Activated CD4-positive, CD25-positive, alpha-beta regulatory T cell treated with anti-CD3 and anti-CD28 coated beads, Interleukin-2, amount 50 U/mL, for 72 hours (primary cell): ENCODE data around the gene TPRA1.
A peak's percentile ranks its signal among the peaks of the same experiment; 100 is the strongest.

Experiments used
- DNase-seq: peaks from one replicate; pipeline ENCODE4 v3.0.0; 2021

The TPRA1 gene

GRCh38 chr3:127588806-127589577 lies 1.5 kb downstream of the TPRA1 start:
- no peak for DNase-seq

- DNase-seq = no peak
Observed at GRCh38 chr3:127587876-127588275, 2.7 kb downstream of the TPRA1 start.

- no peak for DNase-seq
Observed at GRCh38 chr3:127585813-127586413, 4.6 kb downstream of the TPRA1 start.

GRCh38 chr3:127585163-127585812 lies 5.2 kb downstream of the TPRA1 start:
- DNase-seq = no peak

GRCh38 chr3:127584734-127585133 lies 5.8 kb downstream of the TPRA1 start:
- DNase-seq = no peak

GRCh38 chr3:127580327-127581060 lies 10.0 kb downstream of the TPRA1 start:
- no peak for DNase-seq

GRCh38 chr3:127578802-127579201 lies 11.7 kb downstream of the TPRA1 start:
- no peak for DNase-seq

- DNase-seq = no peak
Observed at GRCh38 chr3:127578168-127578567, 12.4 kb downstream of the TPRA1 start.

- no peak for DNase-seq
Observed at GRCh38 chr3:127577448-127577847, 13.1 kb downstream of the TPRA1 start.

- peak; percentile 83 for DNase-seq
Observed at GRCh38 chr3:127574880-127575878, 15.4 kb downstream of the TPRA1 start.

GRCh38 chr3:127573912-127574311 lies 16.6 kb downstream of the TPRA1 start:
- DNase-seq = no peak

GRCh38 chr3:127573401-127573800 lies 17.1 kb downstream of the TPRA1 start:
- no peak for DNase-seq

GRCh38 chr3:127572735-127573134 lies 17.8 kb downstream of the TPRA1 start:
- DNase-seq = no peak

- DNase-seq = no peak
Observed at GRCh38 chr3:127572186-127572585, 18.3 kb downstream of the TPRA1 start.

- no peak for DNase-seq
Observed at GRCh38 chr3:127570520-127570919, 20.0 kb downstream of the TPRA1 start.

- DNase-seq = no peak
Observed at GRCh38 chr3:127569160-127569559, 21.4 kb downstream of the TPRA1 start.

- DNase-seq = no peak
Observed at GRCh38 chr3:127568586-127568985, 21.9 kb downstream of the TPRA1 start.

- no peak for DNase-seq
Observed at GRCh38 chr3:127566833-127567232, 23.7 kb downstream of the TPRA1 start.

GRCh38 chr3:127565711-127566110 lies 24.8 kb downstream of the TPRA1 start:
- DNase-seq = no peak

GRCh38 chr3:127560051-127560787 lies 30.3 kb downstream of the TPRA1 start:
- no peak for DNase-seq

GRCh38 chr3:127556565-127556964 lies 34.0 kb downstream of the TPRA1 start:
- no peak for DNase-seq
